HG02885 (cell line): ENCODE data around the gene NFATC2.

Experiments
- ATAC-seq: cut with Tn5 transposase; IDR thresholded peaks from one replicate; pipeline ENCODE4 v1.9.1; 2021; ENCODE audit warnings: mild to moderate bottlenecking; ENCODE audit not compliant: unreplicated experiment, poor library complexity

Gene NFATC2

GRCh38 chr20:51423290-51423667 lies 119.2 kb downstream of the NFATC2 start:
- ATAC-seq: peak; percentile 73

DNA sequence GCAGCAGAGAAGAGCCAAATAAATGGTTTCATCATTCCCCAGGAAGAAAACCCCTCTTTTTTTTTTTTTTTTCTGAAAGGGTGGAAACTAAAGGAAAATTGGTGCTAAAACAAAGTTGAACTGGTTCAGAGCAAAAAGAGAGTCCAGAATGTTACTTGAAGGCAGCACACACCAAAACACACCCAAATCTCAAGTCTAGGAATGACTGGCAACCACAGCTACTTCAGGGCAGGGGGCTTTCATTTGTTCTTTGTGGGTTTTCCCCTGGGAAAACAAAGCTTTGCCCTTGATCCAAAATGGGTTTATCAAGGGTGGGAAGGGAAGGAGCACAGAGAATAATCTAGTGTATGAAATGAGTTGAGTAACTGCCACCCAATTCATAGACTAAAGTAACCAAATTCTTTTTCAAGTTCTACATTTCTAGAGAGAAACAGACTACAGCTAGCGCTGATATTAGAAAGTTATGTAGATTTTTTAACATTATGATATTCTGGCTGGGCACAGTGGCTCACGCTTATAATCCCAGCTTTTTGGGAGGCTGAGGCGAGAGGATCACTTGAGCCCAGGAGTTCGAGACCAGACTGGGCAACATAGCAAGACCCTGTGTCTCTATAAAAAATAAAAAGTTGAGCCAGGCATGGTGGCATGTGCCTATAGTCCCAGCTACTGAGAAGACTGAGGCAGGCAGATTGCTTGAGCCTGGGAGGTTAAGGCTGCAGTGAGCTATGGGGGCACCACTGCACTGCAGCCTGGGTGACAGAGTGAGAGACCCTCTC lies 119.8 kb downstream of the NFATC2 start:
- no peak for ATAC-seq

DNA sequence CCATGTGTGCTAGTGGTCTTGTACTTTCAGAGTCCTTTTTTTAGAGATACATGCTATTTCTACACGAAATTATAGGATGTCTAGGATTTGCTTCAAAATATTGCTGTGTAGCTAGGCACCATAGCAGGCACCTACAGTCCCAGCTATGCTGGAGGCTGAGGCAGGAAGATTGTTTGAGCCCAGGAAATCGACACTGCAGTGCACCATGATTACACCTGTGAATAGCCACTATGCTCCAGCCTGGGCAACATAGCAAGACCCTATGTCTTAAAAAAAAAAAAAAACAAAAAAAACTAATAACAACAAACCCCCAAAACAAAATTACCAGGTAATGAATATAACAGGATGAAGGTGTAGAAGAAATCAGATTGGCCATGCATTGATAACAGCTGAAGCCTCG lies 121.7 kb downstream of the NFATC2 start:
- ATAC-seq: no peak

DNA sequence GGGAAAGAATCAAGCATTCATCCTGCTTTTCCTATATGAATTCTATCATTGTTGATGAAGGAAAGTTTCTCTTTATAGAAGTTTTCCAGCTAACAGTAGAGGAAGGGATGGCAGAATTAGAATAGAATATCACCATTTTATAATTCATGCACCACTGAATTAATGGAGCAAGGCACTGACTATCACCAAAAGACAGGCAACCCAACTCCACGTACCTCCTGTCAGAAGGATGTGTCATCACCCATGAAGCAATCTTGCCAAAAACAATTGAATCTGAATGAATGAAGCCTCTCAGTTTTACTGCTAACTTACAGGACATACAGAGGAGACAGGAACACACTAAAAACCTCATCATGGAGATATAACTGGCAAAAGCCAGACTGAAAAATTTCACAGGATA lies 122.4 kb downstream of the NFATC2 start:
- no peak for ATAC-seq

GRCh38 chr20:51419646-51420045 lies 122.9 kb downstream of the NFATC2 start:
- ATAC-seq: no peak

- ATAC-seq: no peak
Observed at GRCh38 chr20:51419231-51419630, 123.3 kb downstream of the NFATC2 start.

DNA sequence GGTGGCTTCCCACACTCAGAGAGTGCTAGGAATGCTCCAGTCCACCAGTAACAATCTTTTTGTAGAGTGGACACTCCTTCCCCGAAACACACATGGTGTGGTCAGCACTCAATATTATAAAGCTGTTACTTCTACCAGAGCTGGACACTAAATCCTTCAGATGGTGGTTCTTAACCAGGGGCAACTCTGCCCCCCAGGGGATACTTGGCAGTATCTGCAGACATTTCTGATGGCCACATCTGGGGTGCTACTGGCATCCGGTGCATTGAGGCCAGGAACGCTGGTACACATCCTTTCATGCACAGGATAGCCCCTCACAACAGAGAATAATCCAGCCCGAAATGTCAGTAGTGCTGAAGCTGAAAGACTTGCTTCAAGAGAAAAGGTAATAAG lies 124.4 kb downstream of the NFATC2 start:
- ATAC-seq: no peak

- ATAC-seq: no peak
Observed at GRCh38 chr20:51417250-51418136, 125.0 kb downstream of the NFATC2 start.

DNA sequence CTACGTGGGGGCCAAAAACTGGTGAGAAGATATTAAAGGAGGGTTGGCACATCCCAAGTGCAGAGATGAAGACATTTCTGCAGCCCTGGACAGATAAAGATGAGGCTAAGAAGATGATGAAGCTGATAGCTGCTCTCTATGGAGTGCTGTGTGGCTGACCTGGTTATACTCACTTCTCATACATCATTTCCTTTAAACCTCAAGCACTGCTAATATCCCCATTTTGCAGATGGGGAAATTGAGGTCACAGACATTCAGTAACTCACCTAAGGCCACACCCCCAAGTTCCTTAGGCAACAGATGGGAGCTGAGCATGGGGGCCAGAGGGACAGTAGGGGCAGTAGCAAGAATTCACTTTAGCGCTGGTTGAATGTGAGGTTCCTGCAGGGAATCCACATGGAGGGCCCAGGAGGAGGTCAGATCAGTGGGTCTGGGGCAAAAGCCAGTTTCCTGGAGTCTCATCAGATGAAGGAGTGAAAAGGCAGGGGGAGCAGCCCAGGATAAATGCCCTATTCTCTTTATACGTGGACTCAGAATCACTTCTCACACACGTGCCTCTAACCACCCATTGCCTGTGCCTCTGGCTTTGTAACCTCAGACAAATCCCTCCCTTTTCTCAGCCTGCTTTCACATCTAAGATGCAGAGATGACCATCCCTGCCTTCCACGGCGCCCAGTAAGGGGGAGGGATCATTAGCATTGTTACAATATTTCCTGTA lies 125.8 kb downstream of the NFATC2 start:
- ATAC-seq: no peak

DNA sequence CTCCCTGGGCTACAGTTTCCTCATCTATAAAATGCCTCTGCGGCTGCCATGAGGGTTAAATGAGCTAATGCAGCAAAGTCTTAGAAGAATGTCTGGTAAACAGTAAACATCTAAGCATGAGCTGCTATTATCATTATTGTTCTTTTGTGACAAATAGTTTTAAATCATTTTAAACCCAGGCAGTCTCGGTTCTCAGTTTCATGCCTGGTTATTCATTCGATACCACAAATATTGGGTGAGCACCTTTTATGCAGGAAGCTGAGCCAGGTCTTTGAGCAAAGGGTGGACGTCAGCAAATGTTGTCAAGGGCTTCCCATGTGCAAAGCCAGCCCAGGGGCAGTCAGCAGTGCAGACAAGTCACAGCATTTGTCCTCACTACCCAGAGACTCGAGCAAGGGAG lies 128.7 kb downstream of the NFATC2 start:
- ATAC-seq: peak; percentile 57

GRCh38 chr20:51412951-51413481 lies 129.5 kb downstream of the NFATC2 start:
- ATAC-seq: no peak

- ATAC-seq: no peak
Observed at GRCh38 chr20:51412333-51412871, 130.1 kb downstream of the NFATC2 start.

- no peak for ATAC-seq
Observed at GRCh38 chr20:51411870-51412269, 130.6 kb downstream of the NFATC2 start.

DNA sequence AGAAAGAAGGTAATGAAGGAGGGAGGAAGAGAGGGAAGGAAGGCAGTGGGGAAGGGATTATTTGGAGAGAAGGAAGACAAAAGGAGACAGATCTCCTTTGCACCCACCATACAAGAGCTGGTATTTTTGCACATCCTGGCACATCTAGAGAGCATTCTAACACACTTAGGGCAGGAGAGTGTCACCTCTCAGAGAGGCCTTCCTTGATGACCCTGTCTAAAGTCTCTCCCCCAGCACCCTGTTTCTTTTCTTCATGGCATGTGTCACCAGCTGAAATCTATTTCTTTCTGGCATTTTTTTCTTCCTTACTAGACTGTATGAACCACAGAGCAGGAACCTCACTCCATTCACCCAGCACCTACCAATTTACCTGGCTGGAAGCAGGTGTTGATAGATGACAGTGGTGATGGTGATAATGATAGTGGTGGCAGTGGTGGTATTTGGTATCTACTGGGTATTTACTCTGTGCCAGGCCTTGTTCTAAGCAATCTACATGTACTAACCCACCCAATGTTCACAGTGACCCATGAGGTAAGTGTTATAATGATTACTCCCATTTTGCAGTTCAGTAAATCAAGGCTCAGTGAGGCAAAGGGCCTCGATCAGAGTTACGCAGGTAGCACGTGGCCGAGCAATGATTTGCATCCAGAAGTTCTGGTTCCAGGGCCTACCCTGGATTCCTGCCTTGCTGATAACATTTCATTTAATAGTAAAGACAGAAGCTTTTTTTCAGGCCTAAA lies 131.8 kb downstream of the NFATC2 start:
- ATAC-seq: no peak

- ATAC-seq: no peak
Observed at GRCh38 chr20:51409192-51409880, 133.2 kb downstream of the NFATC2 start.

DNA sequence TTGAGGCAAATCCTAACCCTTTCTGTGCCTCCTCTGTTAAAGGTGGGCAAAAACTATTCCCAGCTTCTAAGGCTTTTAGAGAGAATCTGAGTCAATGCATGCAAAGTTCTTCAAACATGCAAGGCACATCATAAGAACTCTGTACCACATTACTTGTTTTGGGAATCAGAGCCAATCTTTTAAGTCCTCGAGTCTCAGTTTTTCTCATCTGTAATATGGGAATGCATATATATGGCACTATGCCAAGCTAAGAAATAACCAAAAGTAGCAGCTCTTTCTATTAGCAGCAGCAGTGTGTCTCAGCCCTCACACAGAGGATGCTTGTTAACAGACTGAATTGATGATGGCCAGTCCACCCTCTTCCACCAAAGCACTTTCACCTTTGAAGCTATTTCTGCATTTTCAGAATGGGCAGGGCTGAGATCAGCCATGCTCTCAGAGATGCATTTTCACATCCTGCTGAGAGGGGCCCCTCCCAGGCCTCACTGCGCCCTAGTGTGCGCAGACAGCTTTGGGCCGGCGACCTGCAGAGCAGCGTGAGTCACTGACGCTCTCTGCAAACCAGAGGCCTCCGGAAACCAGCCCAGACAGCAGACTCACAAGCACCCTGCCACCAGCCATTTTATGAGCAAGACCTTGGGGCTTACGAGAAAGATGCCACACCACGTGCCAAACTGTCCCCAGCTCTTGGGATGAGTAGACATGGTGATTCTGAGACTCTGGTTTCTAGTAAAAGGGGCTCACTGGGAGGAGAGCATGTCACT lies 138.0 kb downstream of the NFATC2 start:
- peak; percentile 84 for ATAC-seq

GRCh38 chr20:51403466-51404220 lies 138.9 kb downstream of the NFATC2 start:
- no peak for ATAC-seq

- ATAC-seq: no peak
Observed at GRCh38 chr20:51402201-51402600, 140.3 kb downstream of the NFATC2 start.
